Esophagus muscularis mucosa (tissue), 3 donors: ENCODE data around the gene GLRA3.

ENCODE experiments used
- CTCF ChIP-seq, 3 experiments: fragments of 200-600 bp in 2 of 3; fragments of 450-650 bp in 1 of 3; sonication (generic) in 2 of 3; IDR thresholded peaks; one replicate each; pipeline ENCODE4 v1.5.1; 2017 to 2019; ENCODE audit warnings: antibody characterized with exemption in 3 of 3, mild to moderate bottlenecking in 2 of 3, moderate library complexity in 1 of 3
- POLR2A ChIP-seq: fragments of 450-650 bp; IDR thresholded peaks from one replicate; pipeline ENCODE4 v1.6.1; 2017; ENCODE audit warnings: antibody characterized with exemption, moderate library complexity, mild to moderate bottlenecking, low read depth
- POLR2AphosphoS5 ChIP-seq, 2 donors: sonication (generic); formaldehyde crosslinking; IDR thresholded peaks; one replicate each; pipeline ENCODE4 v1.6.1; 2017; ENCODE audit warnings: antibody characterized with exemption in 2 of 2

GRCh38 chr4:174853629-174854028, 24.6 kb upstream of the GLRA3 start:
- TF ChIP-seq CTCF (IDR thresholded peaks at IDR 0.05): no peak
- TF ChIP-seq POLR2AphosphoS5 (IDR thresholded peaks at IDR 0.05): no peak
- no peak for TF ChIP-seq POLR2A
